Stimulated activated naive CD8-positive, alpha-beta T cell treated with anti-CD3 and anti-CD28 coated beads, Interleukin-15, amount 100 ng/mL, for 72 hours (primary cell): ENCODE results near the gene DOCK1.

Experiments
- ATAC-seq: fragments of 150-1000 bp; cut with Tn5 transposase; 2 replicates; pipeline ENCODE4 v1.10.0; 2021; ENCODE audit warnings: mild to moderate bottlenecking, moderate library complexity
- DNase-seq, 2 donors: peaks; one replicate each; pipeline ENCODE4 v3.0.0; 2021 to 2022
- H3K27ac Mint-ChIP-seq, 2 donors: one replicate each; pipeline ENCODE4 v1.8.0; 2022; ENCODE audit warnings: mild to moderate bottlenecking in 2 of 2, mixed read lengths in 2 of 2, moderate library complexity in 2 of 2
- H3K27me3 Mint-ChIP-seq: one replicate; pipeline ENCODE4 v1.8.0; 2022; ENCODE audit warnings: mixed read lengths
- H3K4me1 Mint-ChIP-seq: one replicate; pipeline ENCODE4 v1.8.0; 2022; ENCODE audit warnings: mild to moderate bottlenecking, mixed read lengths
- H3K4me3 Mint-ChIP-seq, 2 donors: one replicate each; pipeline ENCODE4 v1.8.0; 2022; ENCODE audit warnings: mild to moderate bottlenecking in 2 of 2, mixed read lengths in 2 of 2, moderate library complexity in 1 of 2
- H3K9me3 Mint-ChIP-seq, 2 donors: one replicate each; pipeline ENCODE4 v1.8.0; 2022; ENCODE audit warnings: mixed read lengths in 2 of 2

DOCK1 gene

GRCh38 chr10:127148066-127148932 is 243.1 kb downstream of the DOCK1 start:
- DNase-seq (no peak), ATAC-seq (no peak)
- Mint-ChIP-seq H3K27me3 (no peaks in the 10 kb centered on the region), H3K27ac (no peak overlapping the region), H3K9me3 (no peaks in the 10 kb centered on the region), H3K4me3 (no peak overlapping the region), H3K4me1 (no peaks in the 10 kb centered on the region)

DNA sequence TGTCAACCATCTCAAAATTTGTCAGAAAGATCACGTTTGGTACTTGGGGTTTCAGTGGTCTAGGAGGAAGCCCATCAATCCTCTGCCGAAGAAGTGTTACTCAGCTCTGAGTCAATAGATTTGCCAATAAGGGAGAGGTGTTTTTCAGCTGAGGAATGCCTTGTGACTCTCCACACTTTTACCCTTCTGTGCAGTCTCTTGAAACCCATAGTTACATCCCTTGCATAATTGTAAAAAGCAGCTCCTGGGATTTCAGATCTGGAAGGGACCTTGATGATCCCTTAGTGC is 243.6 kb downstream of the DOCK1 start:
- Mint-ChIP-seq H3K27ac (no peak overlapping the region), H3K27me3 (no peaks in the 10 kb centered on the region), H3K9me3 (no peaks in the 10 kb centered on the region), H3K4me1 (no peaks in the 10 kb centered on the region), H3K4me3 (no peak overlapping the region)
- peak; percentile 58 for ATAC-seq
- no peak for DNase-seq

DNA sequence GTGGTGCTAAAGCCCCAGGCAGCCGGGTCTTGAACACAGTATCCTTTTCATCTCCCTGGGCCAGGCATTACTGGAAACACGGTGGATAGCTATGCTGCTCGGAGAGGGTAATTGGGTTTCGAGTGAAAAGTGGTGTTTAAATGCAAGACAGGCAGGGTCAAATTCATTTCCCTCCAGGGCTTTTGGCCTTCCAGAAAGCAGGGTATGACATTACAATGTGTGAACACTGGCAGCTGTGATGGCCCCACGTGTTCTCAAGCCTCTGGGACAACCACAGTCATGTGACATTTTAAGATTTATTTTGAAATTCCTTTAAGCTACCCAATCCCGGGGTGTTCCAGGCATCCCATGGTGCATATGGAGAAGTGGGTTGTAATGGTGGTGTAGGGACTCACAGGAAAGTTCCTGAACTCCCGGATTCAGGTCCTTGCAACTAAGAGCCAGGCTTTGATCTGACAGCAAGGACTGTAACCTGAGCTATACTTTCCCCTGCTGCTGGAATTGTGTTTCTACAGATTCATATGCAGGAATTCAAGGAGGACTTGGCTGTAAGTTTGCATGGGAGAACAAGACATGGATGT is 244.4 kb downstream of the DOCK1 start:
- ATAC-seq (no peak), DNase-seq (no peak)
- Mint-ChIP-seq H3K4me3 (no peak overlapping the region), H3K27me3 (no peaks in the 10 kb centered on the region), H3K4me1 (no peaks in the 10 kb centered on the region), H3K9me3 (no peaks in the 10 kb centered on the region), H3K27ac (no peak overlapping the region)

- H3K27me3 Mint-ChIP-seq = no peaks in the 10 kb centered on the region
- no peaks in the 10 kb centered on the region for H3K4me1 Mint-ChIP-seq
- ATAC-seq (no peak), DNase-seq (no peak)
- no peak overlapping the region for H3K4me3 Mint-ChIP-seq
- H3K9me3 Mint-ChIP-seq = no peaks in the 10 kb centered on the region
- H3K27ac Mint-ChIP-seq = no peak overlapping the region
Observed at GRCh38 chr10:127150136-127150535, 244.9 kb downstream of the DOCK1 start.

GRCh38 chr10:127151541-127151940 is 246.3 kb downstream of the DOCK1 start:
- no peaks in the 10 kb centered on the region for H3K27me3 Mint-ChIP-seq
- no peak for DNase-seq
- H3K4me3 Mint-ChIP-seq = no peak overlapping the region
- H3K27ac Mint-ChIP-seq = no peak overlapping the region
- H3K9me3 Mint-ChIP-seq = no peaks in the 10 kb centered on the region
- ATAC-seq = no peak
- H3K4me1 Mint-ChIP-seq = no peaks in the 10 kb centered on the region

GRCh38 chr10:127151981-127152699 is 246.9 kb downstream of the DOCK1 start:
- Mint-ChIP-seq H3K27ac (no peak overlapping the region), H3K4me3 (no peak overlapping the region), H3K27me3 (no peaks in the 10 kb centered on the region), H3K9me3 (no peaks in the 10 kb centered on the region), H3K4me1 (no peaks in the 10 kb centered on the region)
- no peak for DNase-seq
- no peak for ATAC-seq

DNA sequence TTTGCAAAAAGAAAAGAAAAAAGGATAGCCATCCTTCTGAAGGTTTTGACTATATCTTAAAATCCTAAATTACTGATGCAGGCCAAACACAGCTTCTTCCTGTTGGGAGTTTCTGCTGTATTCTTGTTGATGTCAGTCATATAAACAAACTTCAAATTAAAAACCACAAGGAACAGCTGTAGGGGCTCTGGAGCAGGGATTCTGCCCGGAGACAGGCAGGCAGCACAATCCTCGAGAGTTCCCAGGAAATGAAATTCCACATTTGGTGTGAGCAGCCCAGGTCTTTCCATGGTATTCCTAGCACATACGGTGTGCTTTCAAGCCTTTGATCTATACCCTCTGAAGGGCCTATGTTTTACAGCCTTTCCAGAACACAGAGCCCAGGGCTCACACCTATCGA is 248.0 kb downstream of the DOCK1 start:
- Mint-ChIP-seq H3K27me3 (no peaks in the 10 kb centered on the region), H3K4me3 (no peak overlapping the region), H3K27ac (no peak overlapping the region), H3K4me1 (no peaks in the 10 kb centered on the region), H3K9me3 (no peaks in the 10 kb centered on the region)
- no peak for ATAC-seq
- no peak for DNase-seq

DNA sequence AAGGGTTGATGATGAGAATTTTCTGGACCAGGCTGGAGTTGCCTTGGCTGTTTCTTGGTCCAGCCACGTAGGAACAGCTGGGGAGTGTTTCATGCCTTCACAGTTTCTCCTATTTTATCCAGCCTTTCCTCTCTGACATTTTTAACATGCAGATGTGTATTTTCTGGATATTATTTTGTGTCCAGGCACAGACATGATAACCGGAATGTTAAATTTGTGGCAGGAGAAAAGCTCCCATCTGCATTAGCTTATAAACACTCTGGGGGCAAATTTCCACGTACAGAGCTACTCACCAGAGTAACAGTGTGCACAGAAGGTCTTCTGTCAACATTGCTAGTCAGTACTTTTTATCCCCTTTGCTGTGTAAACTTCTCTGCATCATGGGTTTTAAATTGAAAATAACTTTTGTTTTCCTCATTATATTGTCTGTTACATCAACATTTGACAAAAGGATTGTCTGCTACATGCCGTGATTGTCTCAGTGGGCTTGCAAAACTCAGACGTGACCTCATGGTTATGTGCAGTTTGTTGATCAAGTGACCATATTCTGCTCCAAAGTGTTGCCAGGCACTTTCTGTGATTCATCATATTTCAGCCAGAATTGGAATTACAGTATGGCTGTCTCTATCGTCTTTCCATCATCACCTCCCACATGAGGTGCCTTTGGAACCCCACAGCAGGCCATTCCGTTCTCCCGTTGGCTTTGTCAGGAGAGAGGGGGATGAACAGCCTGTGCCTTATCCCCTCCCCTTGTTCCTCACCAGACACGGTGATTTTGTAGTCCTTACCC is 249.8 kb downstream of the DOCK1 start:
- Mint-ChIP-seq H3K4me3 (no peak overlapping the region), H3K9me3 (no peaks in the 10 kb centered on the region)

GRCh38 chr10:127157089-127157488 is 251.9 kb downstream of the DOCK1 start:
- DNase-seq (no peak), ATAC-seq (no peak)
- Mint-ChIP-seq H3K4me1 (no peaks in the 10 kb centered on the region), H3K27ac (no peak overlapping the region), H3K9me3 (no peaks in the 10 kb centered on the region), H3K27me3 (no peaks in the 10 kb centered on the region), H3K4me3 (no peak overlapping the region)

More for the DNA sequence above, 249.8 kb downstream of the DOCK1 start:
- H3K27ac Mint-ChIP-seq = no peak overlapping the region
- DNase-seq (no peak), ATAC-seq (no peak)
- no peaks in the 10 kb centered on the region for H3K27me3 Mint-ChIP-seq
- no peaks in the 10 kb centered on the region for H3K4me1 Mint-ChIP-seq

DNA sequence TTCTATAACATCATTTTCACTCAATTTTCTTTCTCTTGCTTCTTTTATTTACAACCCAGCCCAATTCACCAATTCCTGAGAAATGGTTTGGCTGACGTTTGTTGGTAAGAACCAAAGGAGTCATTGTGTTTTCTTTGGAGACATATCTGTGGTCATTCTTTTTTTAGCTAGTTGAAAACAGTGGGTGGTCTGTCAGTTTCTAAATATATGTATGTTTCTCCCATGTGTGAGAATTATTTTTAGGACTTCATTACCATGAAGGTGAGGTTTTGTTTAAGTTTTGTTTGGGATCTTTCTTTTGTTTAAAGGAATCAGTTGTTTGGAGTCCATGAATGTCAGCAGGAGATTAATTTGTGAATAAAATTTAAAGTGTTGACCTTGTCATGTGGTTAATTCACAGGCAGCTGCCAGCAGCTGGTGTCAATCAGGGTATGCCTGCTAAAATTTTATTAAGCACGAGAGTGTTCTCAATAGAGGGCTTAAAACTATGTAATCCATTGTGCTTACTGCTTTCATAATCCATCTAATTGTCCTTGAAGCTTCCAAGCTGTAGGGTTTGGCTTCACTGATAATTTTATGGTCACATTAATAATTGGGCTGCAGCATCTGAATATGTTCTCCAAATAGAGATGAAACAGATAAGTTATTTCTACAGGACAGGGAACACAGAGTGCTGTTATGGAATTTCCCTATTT is 252.4 kb downstream of the DOCK1 start:
- H3K4me1 Mint-ChIP-seq = no peaks in the 10 kb centered on the region
- H3K4me3 Mint-ChIP-seq = no peak overlapping the region
- no peak overlapping the region for H3K27ac Mint-ChIP-seq
- no peak for ATAC-seq
- no peaks in the 10 kb centered on the region for H3K9me3 Mint-ChIP-seq
- H3K27me3 Mint-ChIP-seq = no peaks in the 10 kb centered on the region
- no peak for DNase-seq

- no peaks in the 10 kb centered on the region for H3K27me3 Mint-ChIP-seq
- H3K27ac Mint-ChIP-seq = no peak overlapping the region
- H3K4me3 Mint-ChIP-seq = no peak overlapping the region
- no peak for ATAC-seq
- H3K9me3 Mint-ChIP-seq = no peaks in the 10 kb centered on the region
- DNase-seq = no peak
- no peaks in the 10 kb centered on the region for H3K4me1 Mint-ChIP-seq
Observed at GRCh38 chr10:127158662-127159061, 253.4 kb downstream of the DOCK1 start.

DNA sequence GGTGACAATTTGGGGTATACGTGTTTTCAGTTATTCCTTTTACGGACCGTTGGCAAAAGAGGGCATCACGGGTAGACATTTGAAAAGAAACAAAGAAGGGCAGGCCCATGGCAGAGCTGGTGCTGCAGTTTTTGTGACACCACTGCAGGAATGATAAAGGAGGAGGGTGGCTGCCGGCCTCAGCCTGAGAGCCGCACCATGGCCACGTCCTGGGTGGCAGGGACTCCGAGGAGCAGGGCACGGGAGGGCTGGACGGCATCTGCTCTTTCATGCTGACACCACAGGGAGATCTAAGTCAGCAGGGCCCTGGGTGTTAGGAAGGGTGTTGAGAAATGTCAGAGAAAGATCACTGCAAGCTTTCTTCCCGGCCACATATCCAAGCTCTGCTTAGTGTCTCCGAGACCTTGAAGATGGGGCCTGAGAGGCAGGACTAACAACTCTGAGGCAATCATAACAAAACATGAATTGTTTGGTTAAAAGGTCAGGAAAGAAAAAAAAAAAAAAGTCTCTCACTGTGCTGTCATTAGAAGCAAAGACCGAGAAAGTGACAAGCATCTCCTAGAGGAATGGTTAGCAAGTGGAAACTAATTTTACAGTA is 254.5 kb downstream of the DOCK1 start:
- Mint-ChIP-seq H3K4me3 (no peak overlapping the region), H3K4me1 (no peaks in the 10 kb centered on the region), H3K27me3 (no peaks in the 10 kb centered on the region), H3K27ac (peak overlapping the region in 1 of 2 donors; percentile 93), H3K9me3 (no peaks in the 10 kb centered on the region)
- ATAC-seq (no peak), DNase-seq (no peak)

DNA sequence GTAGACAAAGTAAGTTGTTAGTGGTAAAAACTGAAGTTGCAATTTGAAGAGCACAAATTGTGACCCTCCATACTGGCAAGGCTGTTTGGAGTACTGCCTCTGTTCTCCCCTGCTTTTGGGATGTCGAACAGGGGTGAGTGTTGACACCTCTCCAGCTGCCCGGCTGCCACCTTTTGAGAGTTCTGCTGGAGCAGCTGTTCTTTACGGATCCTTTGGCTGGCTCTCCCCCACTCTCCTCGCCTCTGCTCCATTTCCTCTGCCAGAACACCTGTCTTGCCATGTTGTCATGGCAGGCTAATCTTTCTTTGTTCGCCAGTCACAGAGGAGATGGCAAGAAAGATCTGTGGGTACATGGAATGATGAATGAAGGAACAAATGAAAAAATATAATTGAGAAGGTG is 256.3 kb downstream of the DOCK1 start:
- H3K9me3 Mint-ChIP-seq = no peaks in the 10 kb centered on the region
- no peak for DNase-seq
- H3K4me1 Mint-ChIP-seq = no peaks in the 10 kb centered on the region
- ATAC-seq = no peak
- H3K27me3 Mint-ChIP-seq = no peaks in the 10 kb centered on the region
- H3K4me3 Mint-ChIP-seq = no peak overlapping the region
- peak overlapping the region in 1 of 2 donors; percentile 23 for H3K27ac Mint-ChIP-seq

DNA sequence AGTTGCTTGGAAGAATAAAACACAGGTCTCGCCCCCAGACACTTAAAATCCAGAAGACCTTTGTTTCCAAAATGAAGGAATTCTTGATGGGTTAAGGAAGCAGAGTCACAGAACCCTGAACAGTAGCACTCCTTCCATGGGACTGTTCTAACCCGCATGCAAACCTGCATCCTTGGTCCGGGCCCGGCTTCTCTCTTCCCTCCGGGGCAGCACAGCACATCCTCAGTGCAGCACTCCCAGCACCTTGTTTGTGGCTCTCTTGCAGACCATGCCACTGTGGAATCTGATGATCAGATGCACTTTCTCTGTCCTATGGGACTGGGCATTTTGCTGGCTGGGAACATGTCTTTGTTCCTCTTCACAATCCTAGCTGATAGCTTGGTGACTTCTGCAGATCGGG is 257.6 kb downstream of the DOCK1 start:
- no peak for ATAC-seq
- H3K4me3 Mint-ChIP-seq = no peak overlapping the region
- no peak overlapping the region for H3K27ac Mint-ChIP-seq
- no peak for DNase-seq
- no peaks in the 10 kb centered on the region for H3K9me3 Mint-ChIP-seq
- no peaks in the 10 kb centered on the region for H3K4me1 Mint-ChIP-seq
- H3K27me3 Mint-ChIP-seq = no peaks in the 10 kb centered on the region

DNA sequence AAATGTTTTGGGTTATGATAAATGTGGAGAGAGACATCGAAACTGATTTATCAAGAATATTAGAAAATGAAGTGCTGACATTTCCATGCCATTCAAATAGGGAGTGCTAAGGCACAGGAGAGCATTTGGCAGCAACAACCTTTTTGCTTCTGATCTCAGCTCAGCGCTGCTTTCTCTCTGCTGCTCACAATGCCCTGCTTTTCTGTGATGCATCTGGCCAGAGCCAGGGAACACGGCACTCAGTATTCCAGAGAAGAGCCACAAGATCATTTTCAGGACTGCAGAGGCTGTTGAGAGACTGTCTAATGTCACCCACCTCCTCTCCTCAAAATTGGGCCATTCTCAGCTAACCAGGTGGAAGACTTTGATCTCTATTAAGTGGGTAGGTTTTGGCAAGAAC is 263.0 kb downstream of the DOCK1 start:
- no peaks in the 10 kb centered on the region for H3K4me1 Mint-ChIP-seq
- H3K27me3 Mint-ChIP-seq = no peaks in the 10 kb centered on the region

More for the DNA sequence above, 263.0 kb downstream of the DOCK1 start:
- H3K27ac Mint-ChIP-seq = no peak overlapping the region
- H3K4me3 Mint-ChIP-seq = no peak overlapping the region
- ATAC-seq = no peak
- DNase-seq = no peak
- H3K9me3 Mint-ChIP-seq = no peaks in the 10 kb centered on the region
